ENCODE results near the gene CEP126.
"Not testable (repeated sequence)": the region's sequence is repeated elsewhere in the genome, so short reads cannot be mapped to it uniquely, and the experiment has no call there.

CEP126 gene

DNA sequence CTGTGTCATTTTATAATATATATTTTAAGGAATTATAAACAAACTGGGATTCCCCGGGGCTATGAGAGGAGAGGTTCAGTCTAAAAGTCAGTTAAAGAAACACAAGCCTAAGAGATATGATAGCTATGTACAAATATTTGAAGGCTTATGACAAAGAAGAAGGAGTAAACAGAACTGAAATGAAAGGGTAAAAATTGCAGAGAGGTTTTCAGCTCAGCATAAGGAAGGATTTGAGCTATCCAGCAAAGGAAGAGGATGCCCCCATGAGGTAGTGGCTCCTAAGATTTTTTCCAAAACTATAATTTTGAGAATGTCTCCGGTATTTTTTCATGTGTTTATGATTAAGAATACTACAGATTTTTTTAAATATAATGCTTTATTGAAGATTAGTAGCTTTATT is 59.4 kb downstream of the CEP126 start:
- Histone ChIP-seq H3K27ac (ENCODE audit: insufficient read depth, low read depth, low read length, poor library complexity, severe bottlenecking) (no peak overlapping the region), H3K4me3 (ENCODE audit: insufficient read depth, low read depth, low read length) (no peak overlapping the region), H3K4me1 (ENCODE audit: control insufficient read depth, insufficient read depth, low read length) (no peaks in the 10 kb centered on the region), H3K27me3 (ENCODE audit: control insufficient read depth, insufficient read depth, low read length, poor library complexity, severe bottlenecking) (no peaks in the 10 kb centered on the region), H3K36me3 (ENCODE audit: control insufficient read depth, insufficient read depth, low read length) (no peaks in the 10 kb centered on the region), H3K9me3 (ENCODE audit: control insufficient read depth, low read length) (no peaks in the 10 kb centered on the region)
- 88 to 94% methylated on average over 1 of the region's 2 CpGs for WGBS, 2 experiments

GRCh38 chr11:101974771-101975170 is 60.0 kb downstream of the CEP126 start:
- no peaks in the 10 kb centered on the region for H3K9me3 ChIP-seq (ENCODE audit: control insufficient read depth, low read length)
- H3K27me3 ChIP-seq (ENCODE audit: control insufficient read depth, insufficient read depth, low read length, poor library complexity, severe bottlenecking): no peaks in the 10 kb centered on the region
- no peaks in the 10 kb centered on the region for H3K36me3 ChIP-seq (ENCODE audit: control insufficient read depth, insufficient read depth, low read length)
- WGBS, 2 experiments: 100% methylated on average over 1 of the region's 1 CpG; no CpG with 5 or more reads in 1 of the 2 experiments
- H3K4me1 ChIP-seq (ENCODE audit: control insufficient read depth, insufficient read depth, low read length): no peaks in the 10 kb centered on the region
- no peak overlapping the region for H3K4me3 ChIP-seq (ENCODE audit: insufficient read depth, low read depth, low read length)
- no peak overlapping the region for H3K27ac ChIP-seq (ENCODE audit: insufficient read depth, low read depth, low read length, poor library complexity, severe bottlenecking)

GRCh38 chr11:101975734-101976133 is 60.9 kb downstream of the CEP126 start:
- Histone ChIP-seq H3K4me3 (ENCODE audit: insufficient read depth, low read depth, low read length) (no peak overlapping the region), H3K9me3 (ENCODE audit: control insufficient read depth, low read length) (no peaks in the 10 kb centered on the region), H3K36me3 (ENCODE audit: control insufficient read depth, insufficient read depth, low read length) (no peaks in the 10 kb centered on the region), H3K27ac (ENCODE audit: insufficient read depth, low read depth, low read length, poor library complexity, severe bottlenecking) (no peak overlapping the region), H3K27me3 (ENCODE audit: control insufficient read depth, insufficient read depth, low read length, poor library complexity, severe bottlenecking) (no peaks in the 10 kb centered on the region), H3K4me1 (ENCODE audit: control insufficient read depth, insufficient read depth, low read length) (no peaks in the 10 kb centered on the region)
- WGBS, 2 experiments: 83 to 95% methylated on average over 2 of the region's 2 CpGs

DNA sequence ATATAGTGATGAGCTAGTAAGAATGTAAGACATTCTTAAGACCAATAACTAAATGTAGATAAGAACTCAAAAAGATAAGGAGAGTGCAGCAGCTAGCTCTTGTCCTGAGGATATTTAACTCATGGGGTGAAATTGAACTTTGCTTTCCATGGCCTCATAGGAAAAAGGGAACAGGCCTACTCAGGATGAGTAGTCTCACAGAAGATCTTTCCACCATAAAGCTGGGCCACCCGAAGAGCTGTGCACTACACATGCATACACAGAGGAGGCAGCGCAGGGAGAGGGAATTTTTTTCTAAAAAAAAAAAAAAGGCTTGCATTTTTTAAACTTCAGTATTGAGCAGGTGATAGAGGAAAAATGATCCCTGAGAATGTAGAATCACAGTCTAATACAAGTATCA is 72.6 kb downstream of the CEP126 start:
- Histone ChIP-seq H3K9me3 (ENCODE audit: control insufficient read depth, low read length) (no peaks in the 10 kb centered on the region), H3K27ac (ENCODE audit: insufficient read depth, low read depth, low read length, poor library complexity, severe bottlenecking) (no peak overlapping the region), H3K4me3 (ENCODE audit: insufficient read depth, low read depth, low read length) (no peak overlapping the region), H3K36me3 (ENCODE audit: control insufficient read depth, insufficient read depth, low read length) (no peaks in the 10 kb centered on the region), H3K27me3 (ENCODE audit: control insufficient read depth, insufficient read depth, low read length, poor library complexity, severe bottlenecking) (no peaks in the 10 kb centered on the region), H3K4me1 (ENCODE audit: control insufficient read depth, insufficient read depth, low read length) (no peaks in the 10 kb centered on the region)
- 86% methylated on average over 2 of the region's 2 CpGs; no CpG with 5 or more reads in 1 of the 2 experiments for WGBS, 2 experiments

GRCh38 chr11:101993172-101993571 is 78.4 kb downstream of the CEP126 start:
- no peak overlapping the region for H3K4me3 ChIP-seq (ENCODE audit: insufficient read depth, low read depth, low read length)
- no peaks in the 10 kb centered on the region for H3K27me3 ChIP-seq (ENCODE audit: control insufficient read depth, insufficient read depth, low read length, poor library complexity, severe bottlenecking)
- no peaks in the 10 kb centered on the region for H3K4me1 ChIP-seq (ENCODE audit: control insufficient read depth, insufficient read depth, low read length)
- H3K9me3 ChIP-seq (ENCODE audit: control insufficient read depth, low read length): no peaks in the 10 kb centered on the region
- H3K36me3 ChIP-seq (ENCODE audit: control insufficient read depth, insufficient read depth, low read length): no peaks in the 10 kb centered on the region
- no peak overlapping the region for H3K27ac ChIP-seq (ENCODE audit: insufficient read depth, low read depth, low read length, poor library complexity, severe bottlenecking)
- 78 to 97% methylated on average over 2 to 4 of the region's 4 CpGs for WGBS, 2 experiments

DNA sequence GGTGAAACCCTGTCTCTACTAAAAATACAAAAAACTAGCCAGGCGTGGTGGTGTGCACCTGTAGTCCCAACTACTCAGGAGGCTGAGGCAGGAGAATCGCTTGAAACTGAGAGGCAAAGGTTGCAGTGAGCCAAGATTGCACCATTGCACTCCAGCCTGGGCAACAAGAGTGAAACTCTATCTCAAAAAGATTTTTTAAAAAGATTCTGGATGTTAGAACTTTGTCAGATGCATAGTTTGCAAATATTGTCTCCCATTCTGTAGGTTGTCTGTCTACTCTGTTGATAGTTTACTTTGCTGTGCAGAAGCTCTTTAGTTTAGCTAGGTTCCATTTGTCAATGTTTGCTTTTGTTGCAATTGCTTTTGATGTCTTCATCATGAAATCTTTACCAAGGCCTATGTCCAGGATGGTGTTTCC is 79.3 kb downstream of the CEP126 start:
- not testable (repeated sequence) for H3K27ac ChIP-seq (ENCODE audit: insufficient read depth, low read depth, low read length, poor library complexity, severe bottlenecking); H3K4me3 ChIP-seq (ENCODE audit: insufficient read depth, low read depth, low read length); H3K9me3 ChIP-seq (ENCODE audit: control insufficient read depth, low read length); H3K4me1 ChIP-seq (ENCODE audit: control insufficient read depth, insufficient read depth, low read length); H3K36me3 ChIP-seq (ENCODE audit: control insufficient read depth, insufficient read depth, low read length); H3K27me3 ChIP-seq (ENCODE audit: control insufficient read depth, insufficient read depth, low read length, poor library complexity, severe bottlenecking)
- 95 to 96% methylated on average over 2 of the region's 2 CpGs for WGBS, 2 experiments

GRCh38 chr11:101996111-101996510 is 81.3 kb downstream of the CEP126 start:
- H3K9me3 ChIP-seq (ENCODE audit: control insufficient read depth, low read length): no peaks in the 10 kb centered on the region
- no peak overlapping the region for H3K4me3 ChIP-seq (ENCODE audit: insufficient read depth, low read depth, low read length)
- no peaks in the 10 kb centered on the region for H3K36me3 ChIP-seq (ENCODE audit: control insufficient read depth, insufficient read depth, low read length)
- no peaks in the 10 kb centered on the region for H3K4me1 ChIP-seq (ENCODE audit: control insufficient read depth, insufficient read depth, low read length)
- WGBS, 2 experiments: 92 to 97% methylated on average over 4 of the region's 4 CpGs
- no peak overlapping the region for H3K27ac ChIP-seq (ENCODE audit: insufficient read depth, low read depth, low read length, poor library complexity, severe bottlenecking)
- no peaks in the 10 kb centered on the region for H3K27me3 ChIP-seq (ENCODE audit: control insufficient read depth, insufficient read depth, low read length, poor library complexity, severe bottlenecking)

GRCh38 chr11:102001657-102002338 is 87.0 kb downstream of the CEP126 start:
- H3K4me3 ChIP-seq (ENCODE audit: insufficient read depth, low read depth, low read length): no peak overlapping the region
- no peaks in the 10 kb centered on the region for H3K27me3 ChIP-seq (ENCODE audit: control insufficient read depth, insufficient read depth, low read length, poor library complexity, severe bottlenecking)
- WGBS, 2 experiments: 82 to 89% methylated on average over 1 to 3 of the region's 3 CpGs
- no peaks in the 10 kb centered on the region for H3K4me1 ChIP-seq (ENCODE audit: control insufficient read depth, insufficient read depth, low read length)
- H3K27ac ChIP-seq (ENCODE audit: insufficient read depth, low read depth, low read length, poor library complexity, severe bottlenecking): no peak overlapping the region
- H3K36me3 ChIP-seq (ENCODE audit: control insufficient read depth, insufficient read depth, low read length): no peaks in the 10 kb centered on the region
- no peaks in the 10 kb centered on the region for H3K9me3 ChIP-seq (ENCODE audit: control insufficient read depth, low read length)

DNA sequence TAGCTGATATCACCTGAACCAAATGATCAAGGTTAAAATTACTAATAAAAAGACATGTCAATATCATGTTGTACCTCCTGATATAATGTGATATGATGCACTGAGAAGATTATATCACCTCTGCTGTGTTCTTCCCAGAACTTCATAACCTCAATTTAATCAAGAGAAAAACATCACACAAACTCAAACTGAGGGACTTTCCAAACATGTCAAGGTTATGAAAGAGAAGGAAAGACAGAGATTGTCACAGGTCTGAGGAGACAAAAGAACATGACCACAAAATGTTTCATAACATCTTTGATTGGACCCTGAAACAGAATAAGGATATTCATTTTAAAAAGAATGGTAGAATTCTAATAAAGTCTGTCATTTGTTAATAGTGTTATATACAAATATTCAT is 89.4 kb downstream of the CEP126 start:
- Histone ChIP-seq H3K27ac (ENCODE audit: insufficient read depth, low read depth, low read length, poor library complexity, severe bottlenecking) (no peak overlapping the region), H3K4me3 (ENCODE audit: insufficient read depth, low read depth, low read length) (no peak overlapping the region), H3K9me3 (ENCODE audit: control insufficient read depth, low read length) (no peaks in the 10 kb centered on the region), H3K36me3 (ENCODE audit: control insufficient read depth, insufficient read depth, low read length) (no peaks in the 10 kb centered on the region), H3K27me3 (ENCODE audit: control insufficient read depth, insufficient read depth, low read length, poor library complexity, severe bottlenecking) (no peaks in the 10 kb centered on the region), H3K4me1 (ENCODE audit: control insufficient read depth, insufficient read depth, low read length) (no peaks in the 10 kb centered on the region)

GRCh38 chr11:102005306-102005705 is 90.5 kb downstream of the CEP126 start:
- Histone ChIP-seq H3K9me3 (ENCODE audit: control insufficient read depth, low read length) (no peaks in the 10 kb centered on the region), H3K27ac (ENCODE audit: insufficient read depth, low read depth, low read length, poor library complexity, severe bottlenecking) (no peak overlapping the region), H3K4me1 (ENCODE audit: control insufficient read depth, insufficient read depth, low read length) (no peaks in the 10 kb centered on the region), H3K4me3 (ENCODE audit: insufficient read depth, low read depth, low read length) (no peak overlapping the region), H3K36me3 (ENCODE audit: control insufficient read depth, insufficient read depth, low read length) (no peaks in the 10 kb centered on the region), H3K27me3 (ENCODE audit: control insufficient read depth, insufficient read depth, low read length, poor library complexity, severe bottlenecking) (no peaks in the 10 kb centered on the region)
- 77 to 81% methylated on average over 3 to 4 of the region's 4 CpGs for WGBS, 2 experiments
